GM19372 (cell line): ENCODE results near the gene ATOH7.

ENCODE experiments used
- ATAC-seq: cut with Tn5 transposase; IDR thresholded peaks from one replicate; pipeline ENCODE4 v1.9.1; 2021; ENCODE audit warnings: mild to moderate bottlenecking, low read depth, moderate library complexity; ENCODE audit not compliant: unreplicated experiment

The ATOH7 gene

GRCh38 chr10:68185085-68185484 is 46.8 kb downstream of the ATOH7 start:
- ATAC-seq = no peak

GRCh38 chr10:68184546-68184945 is 47.4 kb downstream of the ATOH7 start:
- ATAC-seq = no peak
